Measurements from ENCODE around the gene TRMT10B. TPM values are rescaled to one million over a fixed set of nuclear protein-coding genes. Genes with fewer than 3 reads are reported as not detected.

TRMT10B gene
- total RNA-seq, 1 donor from 2014 or later: 8.8 TPM

DNA sequence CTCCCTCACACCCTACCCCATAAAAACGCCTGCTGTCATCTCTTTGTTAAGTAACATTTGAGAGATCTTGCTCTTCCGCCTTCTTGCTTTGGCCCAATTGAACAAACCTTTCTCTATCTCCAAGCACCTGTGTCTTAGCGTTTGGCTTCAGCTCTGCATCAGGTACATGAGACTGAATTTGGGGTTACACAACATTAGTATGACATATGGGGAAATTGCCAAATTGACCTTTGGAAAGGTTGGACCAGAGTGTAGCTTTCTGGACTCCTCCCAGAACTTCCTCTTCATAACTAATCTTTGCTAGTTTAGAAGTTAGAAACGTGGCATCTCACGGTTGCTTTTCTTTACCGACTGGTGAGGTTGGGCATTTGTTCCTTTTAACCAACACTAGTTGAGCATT is 34.7 kb downstream of the TRMT10B start:
- no peaks in the 10 kb centered on the region for H3K9me3 ChIP-seq
- ATAC-seq (no peak), DNase-seq (no peak)
- H3K27ac ChIP-seq: no peak overlapping the region
- peaks cover 5% of the 10 kb centered on the region for H3K27me3 ChIP-seq (ENCODE audit: low read depth)
- H3K4me1 ChIP-seq: peaks cover 15% of the 10 kb centered on the region
- peaks cover 2% of the 10 kb centered on the region for H3K36me3 ChIP-seq
- H3K4me3 ChIP-seq: no peak overlapping the region
- intact Hi-C loops (cut with DNase I): no loop called here
- TF ChIP-seq CTCF (IDR thresholded peaks at IDR 0.05): no peak

GRCh38 chr9:37790096-37790495 is 36.5 kb downstream of the TRMT10B start:
- intact Hi-C loops (cut with DNase I): no loop called here

DNA sequence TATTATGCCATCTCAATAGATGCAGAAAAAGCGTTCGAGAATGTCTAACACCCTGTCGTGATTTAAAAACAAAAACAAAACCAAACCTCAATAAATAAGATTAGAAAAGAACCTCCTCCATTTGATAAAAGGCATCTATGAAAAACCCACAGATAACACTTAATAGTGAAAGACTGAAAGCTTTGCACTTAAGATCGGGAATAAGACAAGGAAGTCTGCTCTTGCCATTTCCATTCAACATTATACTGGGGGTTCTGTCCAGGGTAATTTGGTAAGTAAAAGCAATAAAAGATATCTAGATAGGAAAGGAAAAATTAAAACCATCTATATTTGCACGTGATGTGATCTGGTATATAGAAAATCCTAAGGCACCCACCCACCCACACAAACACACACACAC is 38.5 kb downstream of the TRMT10B start:
- Histone ChIP-seq H3K4me1 (no peaks in the 10 kb centered on the region), H3K36me3 (no peaks in the 10 kb centered on the region), H3K4me3 (no peak overlapping the region), H3K27me3 (ENCODE audit: low read depth) (peaks cover 1% of the 10 kb centered on the region), H3K9me3 (no peaks in the 10 kb centered on the region), H3K27ac (no peak overlapping the region)
- DNase-seq (no peak), ATAC-seq (no peak)
- intact Hi-C loops (cut with DNase I): no loop called here
- TF ChIP-seq CTCF (IDR thresholded peaks at IDR 0.05): no peak

More at GRCh38 chr9:37790096-37790495, 36.5 kb downstream of the TRMT10B start:
- Histone ChIP-seq H3K36me3 (no peaks in the 10 kb centered on the region), H3K9me3 (no peaks in the 10 kb centered on the region), H3K4me3 (no peak overlapping the region), H3K4me1 (peaks cover 6% of the 10 kb centered on the region), H3K27ac (no peak overlapping the region), H3K27me3 (ENCODE audit: low read depth) (peaks cover 5% of the 10 kb centered on the region)
- TF ChIP-seq CTCF (IDR thresholded peaks at IDR 0.05): no peak
- no peak for DNase-seq
- ATAC-seq: no peak

- DNase-seq (no peak), ATAC-seq (no peak)
- intact Hi-C loops (cut with DNase I): no loop called here
- Histone ChIP-seq H3K36me3 (no peaks in the 10 kb centered on the region), H3K4me3 (no peak overlapping the region), H3K27ac (no peak overlapping the region), H3K9me3 (no peaks in the 10 kb centered on the region), H3K27me3 (ENCODE audit: low read depth) (no peaks in the 10 kb centered on the region), H3K4me1 (peaks cover 8% of the 10 kb centered on the region)
- TF ChIP-seq CTCF (IDR thresholded peaks at IDR 0.05): no peak
These were observed 42.6 kb downstream of the TRMT10B start for GRCh38 chr9:37796232-37796631.

DNA sequence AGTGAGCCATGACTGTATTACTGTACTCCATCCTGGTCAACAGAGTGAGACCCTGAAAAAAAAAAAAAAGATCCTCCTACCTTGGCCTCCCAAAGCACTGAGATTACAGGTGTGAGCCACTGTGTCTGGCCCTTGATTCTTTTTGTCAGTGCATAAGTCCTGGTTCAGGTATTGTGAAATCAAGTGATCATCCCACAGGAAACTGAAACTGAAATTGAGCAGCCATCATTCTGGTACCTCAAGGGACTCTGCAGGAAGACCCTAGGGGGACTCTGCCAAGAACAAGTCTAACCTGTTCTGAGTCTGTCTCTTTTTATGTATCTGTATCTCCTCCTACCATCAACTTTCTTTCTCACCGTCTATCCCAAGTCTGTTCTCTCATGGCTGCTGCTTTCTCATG is 45.1 kb downstream of the TRMT10B start:
- no peaks in the 10 kb centered on the region for H3K36me3 ChIP-seq
- intact Hi-C loops (cut with DNase I): no loop called here
- no peak overlapping the region for H3K4me3 ChIP-seq
- DNase-seq (no peak), ATAC-seq (no peak)
- H3K27ac ChIP-seq: no peak overlapping the region
- H3K9me3 ChIP-seq: no peaks in the 10 kb centered on the region
- no peak for TF ChIP-seq CTCF (IDR thresholded peaks at IDR 0.05)
- peaks cover 29% of the 10 kb centered on the region for H3K4me1 ChIP-seq
- no peaks in the 10 kb centered on the region for H3K27me3 ChIP-seq (ENCODE audit: low read depth)

All from lower lobe of right lung (tissue), 2 donors.